Stimulated activated naive CD4-positive, alpha-beta T cell (primary cell): Measurements from ENCODE around the gene FAM180B.
"Not testable (repeated sequence)": the region's sequence is repeated elsewhere in the genome, so short reads cannot be mapped to it uniquely, and the experiment has no call there.

ENCODE experiments used
- DNase-seq, 6 experiments: peaks; one replicate each; lab custom pipeline; 2025; lab: John Stamatoyannopoulos, UW

FAM180B gene

DNA sequence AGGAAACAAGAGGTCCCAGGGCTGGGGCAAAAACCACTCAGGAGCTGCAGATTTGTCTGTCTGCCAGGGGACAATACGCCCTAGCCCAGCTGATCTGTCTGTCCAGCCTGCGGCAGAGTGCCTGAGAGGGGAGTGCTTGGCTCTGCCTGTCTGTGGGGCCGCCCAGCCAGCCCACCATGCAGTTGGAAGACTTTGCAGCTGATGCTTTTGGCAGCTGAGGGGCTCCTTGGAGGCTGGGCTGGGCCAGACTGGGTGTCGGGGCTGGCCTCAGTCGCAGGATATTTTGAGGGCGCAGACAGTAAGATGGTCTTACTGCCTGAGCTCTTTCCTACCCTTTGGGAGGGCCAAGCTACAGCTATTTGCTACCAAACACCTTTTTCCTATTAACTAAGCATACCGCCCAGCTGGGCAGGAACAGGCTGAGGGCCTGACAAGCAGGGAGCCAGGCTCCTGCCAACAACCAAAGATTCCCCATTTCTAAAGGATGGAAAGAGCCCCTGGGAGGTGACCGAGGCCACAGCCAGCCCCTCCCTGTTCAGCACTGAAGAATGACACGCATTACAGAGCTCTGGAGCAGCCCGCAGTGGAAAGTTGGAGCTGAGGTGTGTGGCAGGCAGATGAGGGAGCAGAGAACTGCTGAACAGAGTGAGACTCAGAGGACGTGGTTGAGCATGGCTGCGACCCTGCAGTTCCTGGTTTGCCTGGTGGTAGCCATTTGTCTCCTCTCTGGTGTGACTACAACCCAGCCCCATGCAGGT, at the start of gene FAM180B:
Gene FAM180B (plus strand): TSS at position 581 of the 758 bp plus-strand sequence. CDS start 91 bp downstream, at position 672.
- no peak for DNase-seq

GRCh38 chr11:47536915-47537314, 49.6 kb upstream of the FAM180B start:
- DNase-seq, result no peak

GRCh38 chr11:47538741-47539565, 47.5 kb upstream of the FAM180B start:
- no peak for DNase-seq

- no peak for DNase-seq
Measured at GRCh38 chr11:47539681-47540039, 46.8 kb upstream of the FAM180B start.

- no peak for DNase-seq
Measured at GRCh38 chr11:47541070-47541469, 45.4 kb upstream of the FAM180B start.

GRCh38 chr11:47545298-47545697, 41.2 kb upstream of the FAM180B start:
- no peak for DNase-seq

DNA sequence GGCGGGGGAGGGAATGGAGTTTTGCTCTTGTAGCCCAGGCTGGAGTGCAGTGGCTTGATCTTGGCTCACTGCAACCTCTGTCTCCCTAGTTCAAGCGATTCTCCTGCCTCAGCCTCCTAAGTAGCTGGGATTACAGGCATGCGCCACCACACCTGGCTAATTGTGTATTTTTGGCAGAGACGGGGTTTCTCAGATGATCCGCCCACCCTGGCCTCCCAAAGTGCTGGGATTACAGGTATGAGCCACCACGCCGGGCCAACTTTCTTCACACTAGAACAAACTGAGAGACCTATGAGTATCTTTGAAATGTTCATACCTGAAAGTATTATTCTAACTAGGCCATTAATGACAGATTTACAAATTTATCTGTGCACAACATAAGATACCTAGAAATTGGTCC, 40.2 kb upstream of the FAM180B start:
- not testable (repeated sequence) for DNase-seq

DNA sequence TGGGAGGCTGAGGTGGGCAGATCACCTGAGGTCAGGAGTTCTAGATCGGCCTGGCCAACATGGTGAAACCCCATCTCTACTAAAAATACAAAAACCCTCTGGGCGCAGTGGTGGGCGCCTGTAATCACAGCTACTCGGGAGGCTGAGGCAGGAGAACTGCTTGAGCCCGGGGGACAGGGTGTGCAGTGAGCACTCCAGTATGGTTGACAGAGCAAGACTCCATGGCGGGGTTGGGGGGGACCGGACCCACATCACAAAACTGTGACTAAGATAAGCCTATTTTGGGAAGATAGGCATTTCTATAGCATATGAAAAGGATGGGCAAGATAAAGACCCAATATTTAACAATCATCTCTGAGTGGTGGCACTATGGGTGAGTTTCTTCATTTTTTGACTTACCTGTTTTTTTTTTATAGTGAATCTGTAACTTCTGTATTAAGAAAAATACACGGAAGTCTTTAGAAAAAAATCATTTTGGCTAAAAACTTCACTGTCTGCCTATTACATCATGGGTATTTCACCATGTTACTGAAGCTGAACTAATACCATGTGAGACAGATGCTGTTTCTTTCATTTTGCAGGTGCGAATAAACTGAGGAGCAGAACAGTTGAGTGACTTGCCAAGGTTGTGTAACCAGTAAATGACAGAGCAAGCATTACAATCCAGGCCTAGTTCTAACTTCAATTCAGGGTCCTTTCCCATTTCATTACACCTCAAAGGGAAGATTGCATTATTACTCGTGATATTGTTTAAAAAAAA, 36.0 kb upstream of the FAM180B start:
- DNase-seq, result no peak

GRCh38 chr11:47551086-47551485, 35.4 kb upstream of the FAM180B start:
- no peak for DNase-seq

- DNase-seq, result no peak
Measured at GRCh38 chr11:47552056-47552565, 34.4 kb upstream of the FAM180B start.

- DNase-seq, result peak; percentile 84 to 91 (median 88)
Measured at GRCh38 chr11:47552566-47553405, 33.7 kb upstream of the FAM180B start, which contains the start of gene CELF1. CELF1 (minus strand) TSS chr11:47553132; CDS start chr11:47499523, 53,609 bp downstream.

DNA sequence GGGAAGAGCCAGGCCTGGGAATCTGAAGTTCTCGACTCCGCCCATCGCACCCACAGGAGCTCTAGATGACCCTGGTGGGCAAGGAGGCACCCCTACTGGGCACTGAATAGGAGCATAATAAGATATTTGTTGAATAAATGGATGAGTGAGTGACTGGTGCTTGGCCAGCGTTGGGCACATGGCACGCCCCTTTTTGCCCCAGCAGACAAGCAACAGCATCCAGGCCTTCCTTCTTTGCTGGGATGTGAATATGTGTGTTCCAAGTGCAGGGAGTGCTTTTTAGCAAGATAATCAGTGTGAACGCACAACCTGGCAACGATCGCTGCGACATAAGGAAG, 33.1 kb upstream of the FAM180B start:
- no peak for DNase-seq

DNA sequence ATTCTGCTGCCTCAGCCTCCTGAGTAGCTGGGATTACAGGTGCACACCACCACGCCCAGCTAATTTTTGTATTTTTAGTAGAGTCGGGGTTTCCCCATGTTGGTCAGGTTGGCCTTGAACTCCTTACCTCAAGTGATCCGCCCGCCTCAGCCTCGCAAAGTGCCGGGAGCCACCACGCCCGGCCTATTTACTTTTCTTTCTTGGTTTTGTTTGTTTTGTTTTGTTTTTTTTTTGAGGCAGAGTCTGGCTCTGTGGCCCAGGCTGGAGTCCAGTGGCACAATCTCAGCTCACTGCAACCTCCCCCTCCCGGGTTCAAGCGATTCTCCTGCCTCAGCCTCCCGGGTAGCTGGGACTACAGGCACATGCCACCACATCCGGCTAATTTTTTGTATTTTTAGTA, 29.5 kb upstream of the FAM180B start:
- not testable (repeated sequence) for DNase-seq

- no peak for DNase-seq
Measured at GRCh38 chr11:47558695-47559094, 27.8 kb upstream of the FAM180B start.

- no peak for DNase-seq
Measured at GRCh38 chr11:47560426-47560825, 26.1 kb upstream of the FAM180B start.

- DNase-seq, result not testable (repeated sequence)
Measured at GRCh38 chr11:47562393-47562792, 24.1 kb upstream of the FAM180B start.

- not testable (repeated sequence) for DNase-seq
Measured at GRCh38 chr11:47564366-47564765, 22.1 kb upstream of the FAM180B start.

- DNase-seq, result no peak
Measured at GRCh38 chr11:47564933-47565339, 21.5 kb upstream of the FAM180B start.

- peak; percentile 37 to 74 (median 46) for DNase-seq
Measured at GRCh38 chr11:47565340-47566148, 20.9 kb upstream of the FAM180B start, which contains the start of gene PTPMT1. PTPMT1 (plus strand) TSS chr11:47565599; CDS start chr11:47565623, 24 bp downstream.

DNA sequence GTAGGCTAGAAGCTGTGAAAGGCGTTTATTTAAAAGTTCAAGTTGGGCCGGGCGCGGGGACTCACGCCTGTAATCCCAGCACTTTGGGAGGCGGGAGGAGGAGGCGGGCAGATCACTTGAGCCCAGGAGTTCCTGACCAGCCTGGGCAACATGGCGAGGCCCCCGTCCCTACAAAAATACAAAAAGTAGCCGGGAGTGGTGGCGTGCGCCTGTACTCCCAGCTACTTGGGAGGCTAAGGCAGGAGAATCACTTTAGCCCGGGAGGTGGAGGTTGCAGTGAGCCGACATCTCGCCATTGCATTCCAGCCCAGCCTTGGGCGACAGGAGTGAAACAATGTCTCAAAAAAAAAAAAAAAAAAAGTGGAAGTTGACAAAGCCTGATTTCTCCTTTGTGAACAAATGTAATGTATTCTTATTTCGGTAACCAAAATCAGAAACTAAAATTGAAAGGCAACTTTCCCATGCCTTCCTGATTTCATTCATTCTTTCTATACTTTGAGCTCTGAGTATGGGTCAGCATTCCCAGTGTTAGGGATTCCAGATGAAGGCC, 20.3 kb upstream of the FAM180B start:
- DNase-seq, result no peak
